Stomach (tissue), 4 donors: Measurements from ENCODE around the gene IRAK3.

ENCODE experiments used
- EP300 ChIP-seq: sonication (generic); formaldehyde crosslinking; IDR thresholded peaks from one replicate; pipeline ENCODE4 v1.6.1; 2017; ENCODE audit warnings: antibody characterized with exemption
- POLR2A ChIP-seq, 4 donors: fragments of 450-650 bp; IDR thresholded peaks; one replicate each; pipeline ENCODE4 v1.6.1; 2016; ENCODE audit warnings: antibody characterized with exemption in 4 of 4, control low read depth in 2 of 4, mild to moderate bottlenecking in 1 of 4, moderate library complexity in 1 of 4
- POLR2AphosphoS5 ChIP-seq, 3 donors: sonication (generic); formaldehyde crosslinking; IDR thresholded peaks; one replicate each; pipeline ENCODE4 v1.6.1; 2016; ENCODE audit warnings: antibody characterized with exemption in 3 of 3
- TF ChIP-seq, protein P1 (sequence below), 7 experiments: fragments of 450-650 bp in 4 of 7; fragments of 200-600 bp in 3 of 7; sonication (generic) in 3 of 7; IDR thresholded peaks; one replicate each; pipeline ENCODE4 v1.5.1; 2016 to 2019; ENCODE audit warnings: antibody characterized with exemption in 7 of 7, control low read depth in 2 of 7, mild to moderate bottlenecking in 1 of 7

DNA sequence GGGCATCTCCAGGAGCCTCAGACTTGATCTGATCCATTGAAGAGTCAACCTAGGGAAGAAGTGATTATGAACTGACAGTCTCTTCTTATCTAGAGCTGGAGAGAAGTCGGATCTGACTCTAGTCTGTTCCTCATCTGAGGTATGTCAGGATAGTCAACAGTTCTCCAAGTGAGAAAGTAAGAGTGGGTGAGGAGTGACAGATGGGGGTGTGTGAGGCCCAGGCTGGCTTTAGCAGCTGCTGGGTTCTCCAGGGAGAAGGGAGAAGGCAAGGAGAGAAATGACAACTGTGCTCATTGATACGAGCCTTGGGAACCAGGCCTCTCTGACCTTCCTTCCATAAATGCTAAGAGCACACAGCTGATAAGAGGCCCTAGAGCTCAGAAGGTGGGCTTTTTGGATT is 53.3 kb downstream of the IRAK3 start:
- TF ChIP-seq, protein P1, sequence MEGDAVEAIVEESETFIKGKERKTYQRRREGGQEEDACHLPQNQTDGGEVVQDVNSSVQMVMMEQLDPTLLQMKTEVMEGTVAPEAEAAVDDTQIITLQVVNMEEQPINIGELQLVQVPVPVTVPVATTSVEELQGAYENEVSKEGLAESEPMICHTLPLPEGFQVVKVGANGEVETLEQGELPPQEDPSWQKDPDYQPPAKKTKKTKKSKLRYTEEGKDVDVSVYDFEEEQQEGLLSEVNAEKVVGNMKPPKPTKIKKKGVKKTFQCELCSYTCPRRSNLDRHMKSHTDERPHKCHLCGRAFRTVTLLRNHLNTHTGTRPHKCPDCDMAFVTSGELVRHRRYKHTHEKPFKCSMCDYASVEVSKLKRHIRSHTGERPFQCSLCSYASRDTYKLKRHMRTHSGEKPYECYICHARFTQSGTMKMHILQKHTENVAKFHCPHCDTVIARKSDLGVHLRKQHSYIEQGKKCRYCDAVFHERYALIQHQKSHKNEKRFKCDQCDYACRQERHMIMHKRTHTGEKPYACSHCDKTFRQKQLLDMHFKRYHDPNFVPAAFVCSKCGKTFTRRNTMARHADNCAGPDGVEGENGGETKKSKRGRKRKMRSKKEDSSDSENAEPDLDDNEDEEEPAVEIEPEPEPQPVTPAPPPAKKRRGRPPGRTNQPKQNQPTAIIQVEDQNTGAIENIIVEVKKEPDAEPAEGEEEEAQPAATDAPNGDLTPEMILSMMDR (IDR thresholded peaks at IDR 0.05), result no peak
- TF ChIP-seq POLR2A (IDR thresholded peaks at IDR 0.05) (no peak), POLR2AphosphoS5 (IDR thresholded peaks at IDR 0.05) (no peak), EP300 (no peak)
